MCF 10A (cell line): Measurements from ENCODE around the gene CLEC16A. TPM values are rescaled to one million over a fixed set of nuclear protein-coding genes. Genes with fewer than 3 reads are reported as not detected.

Experiments
- BruUV-seq: library from RNA; stranded (reverse); fragments of 400-500 nt; replicated peaks from 2 replicates; lab custom pipeline; 2021; lab: Mats Ljungman, UMichigan
- CTCF ChIA-PET: fragments of 300-600 bp; sonication (Branson Sonifier 250); formaldehyde crosslinking; extraction: SDS; loops from one replicate; lab custom pipeline; 2021; ENCODE audit warnings: antibody characterized with exemption, inconsistent platforms; lab: Yijun Ruan, JAX
- POLR2A ChIA-PET: fragments of 300-600, 350-650 bp; sonication (Branson Sonifier 250); formaldehyde crosslinking; extraction: SDS; loops from one replicate; lab custom pipeline; 2020; ENCODE audit warnings: antibody characterized with exemption, inconsistent platforms; lab: Yijun Ruan, JAX
- DNase-seq: peaks from one replicate; pipeline ENCODE4 v3.0.0-alpha.2; 2018; ENCODE audit not compliant: unreplicated experiment
- H3K27ac Mint-ChIP-seq: one replicate; pipeline ENCODE4 v1.8.0; 2022; ENCODE audit warnings: mild to moderate bottlenecking, low read depth, mixed read lengths; ENCODE audit not compliant: unreplicated experiment
- H3K27me3 Mint-ChIP-seq: one replicate; pipeline ENCODE4 v1.8.0; 2022; ENCODE audit warnings: mixed read lengths; ENCODE audit not compliant: insufficient read depth, unreplicated experiment
- H3K36me3 Mint-ChIP-seq: one replicate; pipeline ENCODE4 v1.8.0; 2022; ENCODE audit warnings: mild to moderate bottlenecking, moderate library complexity, mixed read lengths; ENCODE audit not compliant: insufficient read depth, unreplicated experiment
- H3K4me1 Mint-ChIP-seq: one replicate; pipeline ENCODE4 v1.8.0; 2022; ENCODE audit warnings: mixed read lengths; ENCODE audit not compliant: insufficient read depth, unreplicated experiment
- H3K4me3 Mint-ChIP-seq: one replicate; pipeline ENCODE4 v1.8.0; 2022; ENCODE audit warnings: mild to moderate bottlenecking, moderate library complexity, mixed read lengths; ENCODE audit not compliant: unreplicated experiment
- H3K9me3 Mint-ChIP-seq: one replicate; pipeline ENCODE4 v1.8.0; 2022; ENCODE audit warnings: mixed read lengths; ENCODE audit not compliant: unreplicated experiment
- CTCF ChIP-seq: fragments of 200-600 bp; IDR thresholded peaks from one replicate; pipeline ENCODE4 v1.8.0; 2022; ENCODE audit warnings: antibody characterized with exemption, mild to moderate bottlenecking; ENCODE audit not compliant: unreplicated experiment
- intact Hi-C: fragments of 100-400 bp; cut with micrococcal nuclease; formaldehyde crosslinking; loops from 2 replicates; pipeline ENCODE4 v1.14.1; 2022
- total RNA-seq: library from RNA; stranded (reverse); gene quantifications from 2 replicates; pipeline ENCODE4 v1.2.3, GENCODE V29; 2022

The CLEC16A gene
- total RNA-seq, 1 experiment from 2014 or later, result 32.4 TPM

- H3K27ac Mint-ChIP-seq, result peak overlapping the region; percentile 49
- POLR2A ChIA-PET, result interaction anchor here (0.9 kb wide), 1 partner anchor 33 kb away, joined by 3 read pairs; no protein-coding TSS in a partner anchor
- BruUV-seq, result no TSS peak
- no peaks in the 10 kb centered on the region for H3K36me3 Mint-ChIP-seq
- no peaks in the 10 kb centered on the region for H3K27me3 Mint-ChIP-seq
- peaks cover 32% of the 10 kb centered on the region for H3K4me1 Mint-ChIP-seq
- peak overlapping the region; percentile 15 for H3K4me3 Mint-ChIP-seq
- CTCF ChIA-PET, result interaction anchor here (0.6 to 1.8 kb wide), 2 partner anchors 54 to 135 kb away, joined by 4 read pairs; no protein-coding TSS in a partner anchor
- no peak for TF ChIP-seq CTCF
- DNase-seq, result peak; percentile 66
- H3K9me3 Mint-ChIP-seq, result no peaks in the 10 kb centered on the region
- intact Hi-C loops, result loop anchor here (5.0 kb wide), 2 partner anchors 56 to 64 kb away; partner anchors contain the start of gene SOCS1
Measured at GRCh38 chr16:11201498-11202259, 257.3 kb downstream of the CLEC16A start.

GRCh38 chr16:11202260-11203091 lies 258.1 kb downstream of the CLEC16A start:
- no TSS peak for BruUV-seq
- TF ChIP-seq CTCF, result no peak
- no peaks in the 10 kb centered on the region for H3K9me3 Mint-ChIP-seq

GRCh38 chr16:11203111-11203623 lies 258.8 kb downstream of the CLEC16A start:
- Mint-ChIP-seq H3K4me3 (no peak overlapping the region), H3K27me3 (no peaks in the 10 kb centered on the region), H3K4me1 (peaks cover 36% of the 10 kb centered on the region), H3K27ac (no peak overlapping the region), H3K9me3 (no peaks in the 10 kb centered on the region), H3K36me3 (no peaks in the 10 kb centered on the region)
- TF ChIP-seq CTCF, result no peak
- BruUV-seq, result no TSS peak
- no peak for DNase-seq
- CTCF ChIA-PET, result no interaction called here
- intact Hi-C loops, result loop anchor here (5.0 kb wide), 2 partner anchors 54 to 66 kb away; partner anchors contain the start of gene SOCS1
- POLR2A ChIA-PET, result no interaction called here

More at GRCh38 chr16:11202260-11203091, 258.1 kb downstream of the CLEC16A start:
- Mint-ChIP-seq H3K27me3 (no peaks in the 10 kb centered on the region), H3K36me3 (no peaks in the 10 kb centered on the region), H3K27ac (peak overlapping the region; percentile 49), H3K4me1 (peaks cover 36% of the 10 kb centered on the region), H3K4me3 (peak overlapping the region; percentile 15)
- ChIA-PET CTCF (no interaction called here), POLR2A (interaction anchor here (0.9 kb wide), 1 partner anchor 34 kb away, joined by 3 read pairs; no protein-coding TSS in a partner anchor)
- no peak for DNase-seq
- intact Hi-C loops, result loop anchor here (5.0 kb wide), 2 partner anchors 55 to 65 kb away; partner anchors contain the start of gene SOCS1
